KMS-11 (cell line): ENCODE measurements around the gene PHKG1.
"Not testable (repeated sequence)": the region's sequence is repeated elsewhere in the genome, so short reads cannot be mapped to it uniquely, and the experiment has no call there.

Source experiments
- H2AFZ ChIP-seq: fragments of 200-600 bp; sonication (generic); 2 replicates; pipeline ENCODE4 v1.6.1; 2016; ENCODE audit warnings: antibody characterized with exemption, mixed run types, low read depth
- H3K27ac ChIP-seq: fragments of 200-600 bp; sonication (generic); 2 replicates; pipeline ENCODE4 v1.6.1; 2016; ENCODE audit warnings: mild to moderate bottlenecking, mixed run types
- H3K27me3 ChIP-seq: fragments of 200-600 bp; sonication (generic); 2 replicates; pipeline ENCODE4 v1.6.1; 2017; ENCODE audit warnings: mild to moderate bottlenecking, low read depth, mixed run types, moderate library complexity; ENCODE audit not compliant: insufficient read depth
- H3K36me3 ChIP-seq: fragments of 200-600 bp; sonication (generic); 2 replicates; pipeline ENCODE4 v1.6.1; 2017; ENCODE audit warnings: mild to moderate bottlenecking, mixed run types; ENCODE audit not compliant: insufficient read depth
- H3K4me1 ChIP-seq: fragments of 200-600 bp; sonication (generic); 2 replicates; pipeline ENCODE4 v1.6.1; 2016; ENCODE audit warnings: mild to moderate bottlenecking, low read depth, mixed run types; ENCODE audit not compliant: poor library complexity, severe bottlenecking
- H3K4me2 ChIP-seq: fragments of 200-600 bp; sonication (generic); 2 replicates; pipeline ENCODE4 v1.7.0; 2016; ENCODE audit warnings: mild to moderate bottlenecking, mixed run types
- H3K4me3 ChIP-seq: fragments of 200-600 bp; sonication (generic); IDR thresholded peaks from 2 replicates; pipeline ENCODE4 v1.6.1; 2017; ENCODE audit warnings: low read depth, low read length, mixed read lengths; ENCODE audit not compliant: insufficient read depth
- H3K79me2 ChIP-seq: fragments of 200-600 bp; sonication (generic); 2 replicates; pipeline ENCODE4 v1.6.1; 2016; ENCODE audit warnings: low read depth, mixed run types; ENCODE audit not compliant: insufficient read depth
- H3K9ac ChIP-seq: fragments of 200-600 bp; sonication (generic); 2 replicates; pipeline ENCODE4 v1.6.1; 2016; ENCODE audit warnings: mild to moderate bottlenecking, mixed run types
- H4K20me1 ChIP-seq: fragments of 200-600 bp; sonication (generic); 2 replicates; pipeline ENCODE4 v1.6.1; 2016; ENCODE audit warnings: mild to moderate bottlenecking, mixed run types; ENCODE audit not compliant: insufficient read depth
- CTCF ChIP-seq: fragments of 200-600 bp; sonication (generic); conservative IDR thresholded peaks from 2 replicates; pipeline ENCODE4 v1.6.1; 2017; ENCODE audit warnings: low read depth, mild to moderate bottlenecking, antibody characterized with exemption, low read length, moderate library complexity, mixed read lengths

The PHKG1 gene

DNA sequence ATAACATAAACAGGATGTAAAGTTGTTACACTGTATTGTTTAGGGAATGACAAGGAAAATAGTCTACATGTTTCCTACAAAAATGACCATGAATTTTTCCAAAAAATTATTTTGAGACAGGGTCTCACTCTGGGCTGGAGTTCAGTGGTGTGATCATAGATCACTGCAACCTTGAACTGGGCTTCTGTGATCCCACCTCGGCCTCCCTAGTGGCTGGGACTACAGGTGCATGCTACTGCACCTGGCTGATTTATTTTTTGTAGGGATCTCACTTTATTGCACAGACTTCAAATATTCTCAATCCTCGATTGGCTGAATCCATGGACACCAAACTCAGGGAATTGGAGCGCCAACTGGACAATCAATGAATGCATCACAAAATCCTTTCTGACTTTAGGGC, 6.9 kb upstream of the PHKG1 start:
- no peak overlapping the region for H3K9ac ChIP-seq
- no peak for TF ChIP-seq CTCF
- no peak overlapping the region for H3K4me3 ChIP-seq
- H3K4me2 ChIP-seq, result no peak overlapping the region
- H3K79me2 ChIP-seq, result peaks cover 13% of the 10 kb centered on the region
- peak overlapping the region; percentile 58; the same call in 1 of the 2 replicates for H3K27ac ChIP-seq
- H3K4me1 ChIP-seq, result peaks cover 84% of the 10 kb centered on the region
- H4K20me1 ChIP-seq, result no peaks in the 10 kb centered on the region
- no peaks in the 10 kb centered on the region for H3K27me3 ChIP-seq
- H3K36me3 ChIP-seq, result peaks cover 22% of the 10 kb centered on the region; the same call in 1 of the 2 replicates
- H2AFZ ChIP-seq, result no peak overlapping the region

GRCh38 chr7:56098187-56099008, 5.6 kb upstream of the PHKG1 start:
- peak overlapping the region; percentile 44; the same call in 1 of the 2 replicates for H3K4me2 ChIP-seq
- H3K36me3 ChIP-seq, result peaks cover 14% of the 10 kb centered on the region; the same call in 1 of the 2 replicates
- H2AFZ ChIP-seq, H4K20me1 ChIP-seq, H3K4me3 ChIP-seq, H3K79me2 ChIP-seq, H3K27me3 ChIP-seq, H3K9ac ChIP-seq: not testable (repeated sequence)
- H3K27ac ChIP-seq, result peak overlapping the region; percentile 58
- H3K4me1 ChIP-seq, result peaks cover 75% of the 10 kb centered on the region

DNA sequence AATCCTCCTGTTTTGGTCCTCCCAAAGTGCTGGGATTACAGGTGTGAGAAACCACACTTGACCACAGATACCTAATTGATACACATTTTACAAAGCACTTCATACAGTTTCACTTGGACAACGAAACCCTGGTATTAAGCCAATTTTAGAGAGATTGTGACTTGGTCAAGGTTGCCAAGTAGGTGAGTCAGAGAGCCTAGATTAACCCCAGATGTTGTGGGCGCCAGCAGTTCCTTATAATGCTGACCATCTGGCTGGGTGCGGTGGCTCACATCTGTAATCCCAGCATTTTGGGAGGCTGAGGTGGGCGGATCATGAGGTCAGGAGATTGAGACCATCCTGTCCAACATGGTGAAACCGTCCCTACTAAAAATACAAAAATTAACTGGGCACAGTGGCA, 4.9 kb upstream of the PHKG1 start:
- Histone ChIP-seq H3K4me2 (peak overlapping the region; percentile 44; the same call in 1 of the 2 replicates), H3K27ac (peak overlapping the region; percentile 58), H3K4me1 (peaks cover 68% of the 10 kb centered on the region), H3K36me3 (peaks cover 10% of the 10 kb centered on the region; the same call in 1 of the 2 replicates), H2AFZ (no peak overlapping the region), H3K9ac (no peak overlapping the region), H3K27me3 (no peaks in the 10 kb centered on the region), H3K79me2 (no peaks in the 10 kb centered on the region), H4K20me1 (no peaks in the 10 kb centered on the region), H3K4me3 (no peak overlapping the region)
- no peak for TF ChIP-seq CTCF

DNA sequence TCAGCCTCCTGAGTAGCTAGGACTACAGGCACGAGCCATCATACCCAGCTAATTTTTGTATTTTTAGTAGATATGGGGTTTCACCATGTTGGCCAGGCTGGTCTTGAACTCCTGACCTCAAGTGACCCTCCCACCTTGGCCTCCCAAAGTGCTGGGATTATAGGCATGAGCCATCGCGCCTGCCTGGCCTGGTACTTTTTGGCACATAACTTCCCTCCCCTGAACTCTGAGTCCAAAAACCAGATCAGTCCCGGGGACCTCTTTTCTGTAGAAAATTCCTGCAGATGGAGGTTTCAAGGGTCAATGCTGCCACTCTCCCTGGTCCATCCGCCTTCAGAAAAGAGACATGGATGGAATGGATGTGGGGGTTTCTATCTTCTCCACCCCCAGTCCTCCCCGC, 364 bp downstream of the PHKG1 start:
- H3K4me3 ChIP-seq, H3K27me3 ChIP-seq, H3K4me2 ChIP-seq, H3K79me2 ChIP-seq, H3K27ac ChIP-seq, H4K20me1 ChIP-seq, H3K36me3 ChIP-seq, H3K9ac ChIP-seq, H2AFZ ChIP-seq: not testable (repeated sequence)
- peaks cover 15% of the 10 kb centered on the region for H3K4me1 ChIP-seq

- no peak overlapping the region for H3K4me3 ChIP-seq
- H3K36me3 ChIP-seq, result no peaks in the 10 kb centered on the region
- H3K9ac ChIP-seq, result no peak overlapping the region
- peaks cover 7% of the 10 kb centered on the region for H3K4me1 ChIP-seq
- no peak overlapping the region for H3K27ac ChIP-seq
- no peaks in the 10 kb centered on the region for H3K27me3 ChIP-seq
- H4K20me1 ChIP-seq, result no peaks in the 10 kb centered on the region
- no peak overlapping the region for H2AFZ ChIP-seq
- H3K4me2 ChIP-seq, result no peak overlapping the region
- TF ChIP-seq CTCF, result no peak
- H3K79me2 ChIP-seq, result no peaks in the 10 kb centered on the region
Observed at GRCh38 chr7:56091591-56091990, 1.2 kb downstream of the PHKG1 start.
